ENCODE measurements around the gene LRRC26. TPM values are rescaled to one million over a fixed set of nuclear protein-coding genes. Genes with fewer than 3 reads are reported as not detected.

Gene LRRC26
- total RNA-seq, 3 donors from 2014 or later, result 18.7 to 63.0 (median 58.9) TPM

GRCh38 chr9:137141050-137141810 lies 28.6 kb downstream of the LRRC26 start:
- Histone ChIP-seq H3K36me3 (ENCODE audit: low read depth) (no peaks in the 10 kb centered on the region), H3K4me1 (ENCODE audit: low read depth) (no peaks in the 10 kb centered on the region), H3K4me3 (no peak overlapping the region), H3K9me3 (no peaks in the 10 kb centered on the region)
- intact Hi-C loops (cut with DNase I, micrococcal nuclease), result no loop called here
- DNase-seq (no peak), ATAC-seq (no peak)
- no peak for TF ChIP-seq CTCF (IDR thresholded peaks at IDR 0.05)

- intact Hi-C loops (cut with DNase I, micrococcal nuclease), result no loop called here
- no peak for TF ChIP-seq CTCF (IDR thresholded peaks at IDR 0.05)
- DNase-seq, result no peak
- Histone ChIP-seq H3K9me3 (no peaks in the 10 kb centered on the region), H3K4me1 (ENCODE audit: low read depth) (no peaks in the 10 kb centered on the region), H3K36me3 (ENCODE audit: low read depth) (no peaks in the 10 kb centered on the region), H3K4me3 (no peak overlapping the region)
- no peak for ATAC-seq
Observed at GRCh38 chr9:137140151-137141012, 29.5 kb downstream of the LRRC26 start.

GRCh38 chr9:137139468-137140150 lies 30.2 kb downstream of the LRRC26 start:
- H3K36me3 ChIP-seq (ENCODE audit: low read depth), result no peaks in the 10 kb centered on the region
- ATAC-seq (no peak), DNase-seq (no peak)
- TF ChIP-seq CTCF (IDR thresholded peaks at IDR 0.05), result no peak
- H3K4me1 ChIP-seq (ENCODE audit: low read depth), result no peaks in the 10 kb centered on the region
- no peaks in the 10 kb centered on the region for H3K9me3 ChIP-seq
- intact Hi-C loops (cut with DNase I, micrococcal nuclease), result no loop called here
- no peak overlapping the region for H3K4me3 ChIP-seq

- Histone ChIP-seq H3K4me1 (ENCODE audit: low read depth) (no peaks in the 10 kb centered on the region), H3K4me3 (no peak within 1 kb of the TSS), H3K9me3 (no peaks in the 10 kb centered on the region), H3K36me3 (ENCODE audit: low read depth) (no peaks in the 10 kb centered on the region)
- peak; percentile 46 for ATAC-seq
- no peak for TF ChIP-seq CTCF (IDR thresholded peaks at IDR 0.05)
- intact Hi-C loops (cut with DNase I, micrococcal nuclease), result no loop called here
- DNase-seq, result peak in 1 of 3 donors; percentile 34
Observed at GRCh38 chr9:137138722-137139467, 31.0 kb downstream of the LRRC26 start, which contains the start of gene GRIN1. Gene GRIN1 (plus strand): TSS chr9:137139154. CDS start chr9:137139487, 333 bp downstream.

Data from mucosa of descending colon (tissue), 3 donors.